ENCODE data around the gene LUC7L.
"Not testable (repeated sequence)": the region's sequence is repeated elsewhere in the genome, so short reads cannot be mapped to it uniquely, and the experiment has no call there.

The LUC7L gene

GRCh38 chr16:181565-182021 lies 47.7 kb downstream of the LUC7L start:
- H3K9me3 ChIP-seq (ENCODE audit: control insufficient read depth in 2 of 2, low read length in 2 of 2): no peaks in the 10 kb centered on the region

DNA sequence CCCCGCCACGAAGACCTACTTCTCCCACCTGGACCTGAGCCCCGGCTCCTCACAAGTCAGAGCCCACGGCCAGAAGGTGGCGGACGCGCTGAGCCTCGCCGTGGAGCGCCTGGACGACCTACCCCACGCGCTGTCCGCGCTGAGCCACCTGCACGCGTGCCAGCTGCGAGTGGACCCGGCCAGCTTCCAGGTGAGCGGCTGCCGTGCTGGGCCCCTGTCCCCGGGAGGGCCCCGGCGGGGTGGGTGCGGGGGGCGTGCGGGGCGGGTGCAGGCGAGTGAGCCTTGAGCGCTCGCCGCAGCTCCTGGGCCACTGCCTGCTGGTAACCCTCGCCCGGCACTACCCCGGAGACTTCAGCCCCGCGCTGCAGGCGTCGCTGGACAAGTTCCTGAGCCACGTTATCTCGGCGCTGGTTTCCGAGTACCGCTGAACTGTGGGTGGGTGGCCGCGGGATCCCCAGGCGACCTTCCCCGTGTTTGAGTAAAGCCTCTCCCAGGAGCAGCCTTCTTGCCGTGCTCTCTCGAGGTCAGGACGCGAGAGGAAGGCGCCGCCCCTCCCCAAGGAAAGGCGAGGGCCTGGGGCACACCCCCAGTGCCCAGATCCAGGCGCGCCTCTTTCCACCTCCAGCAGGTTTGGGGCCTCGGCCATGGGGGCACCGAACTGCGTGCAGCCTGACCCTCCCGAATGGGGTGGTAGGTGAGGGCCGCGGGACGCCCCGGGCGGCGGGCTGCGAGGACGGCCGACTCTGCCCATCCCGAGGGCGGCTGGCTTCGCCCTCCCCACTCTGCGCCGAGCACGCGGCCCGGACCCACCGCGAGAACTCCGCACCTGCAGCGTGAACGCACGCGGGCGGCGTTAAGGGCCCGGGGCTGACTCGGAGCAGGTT lies 48.3 kb downstream of the LUC7L start:
- Histone ChIP-seq H3K27me3 (ENCODE audit: control insufficient read depth in 2 of 2, insufficient read depth in 2 of 2, low read length in 2 of 2) (peaks cover 26 to 28% of the 10 kb centered on the region in 2 donors), H3K4me3 (ENCODE audit: low read length in 2 of 2) (peak overlapping the region; percentile 23 to 41), H3K4me1 (ENCODE audit: control insufficient read depth in 2 of 2, insufficient read depth in 2 of 2, low read length in 2 of 2) (peaks cover 7 to 10% of the 10 kb centered on the region in 2 donors), H3K9me3 (ENCODE audit: control insufficient read depth in 2 of 2, low read length in 2 of 2) (no peaks in the 10 kb centered on the region), H3K27ac (ENCODE audit: low read depth in 2 of 2, low read length in 2 of 2) (no peak overlapping the region), H3K9ac (ENCODE audit: low read depth in 1 of 2, low read length in 2 of 2) (peak overlapping the region in 1 of 2 donors; percentile 10), H3K36me3 (ENCODE audit: control insufficient read depth in 2 of 2, insufficient read depth in 2 of 2, low read length in 2 of 2) (peaks cover 0 to 5% of the 10 kb centered on the region in 2 donors)

More at GRCh38 chr16:181565-182021, 47.7 kb downstream of the LUC7L start:
- Histone ChIP-seq H3K9ac (ENCODE audit: low read depth in 1 of 2, low read length in 2 of 2) (no peak overlapping the region), H3K4me3 (ENCODE audit: low read length in 2 of 2) (no peak overlapping the region), H3K27me3 (ENCODE audit: control insufficient read depth in 2 of 2, insufficient read depth in 2 of 2, low read length in 2 of 2) (peaks cover 26 to 28% of the 10 kb centered on the region in 2 donors), H3K4me1 (ENCODE audit: control insufficient read depth in 2 of 2, insufficient read depth in 2 of 2, low read length in 2 of 2) (peaks cover 7 to 10% of the 10 kb centered on the region in 2 donors), H3K27ac (ENCODE audit: low read depth in 2 of 2, low read length in 2 of 2) (no peak overlapping the region), H3K36me3 (ENCODE audit: control insufficient read depth in 2 of 2, insufficient read depth in 2 of 2, low read length in 2 of 2) (peaks cover 0 to 5% of the 10 kb centered on the region in 2 donors)

DNA sequence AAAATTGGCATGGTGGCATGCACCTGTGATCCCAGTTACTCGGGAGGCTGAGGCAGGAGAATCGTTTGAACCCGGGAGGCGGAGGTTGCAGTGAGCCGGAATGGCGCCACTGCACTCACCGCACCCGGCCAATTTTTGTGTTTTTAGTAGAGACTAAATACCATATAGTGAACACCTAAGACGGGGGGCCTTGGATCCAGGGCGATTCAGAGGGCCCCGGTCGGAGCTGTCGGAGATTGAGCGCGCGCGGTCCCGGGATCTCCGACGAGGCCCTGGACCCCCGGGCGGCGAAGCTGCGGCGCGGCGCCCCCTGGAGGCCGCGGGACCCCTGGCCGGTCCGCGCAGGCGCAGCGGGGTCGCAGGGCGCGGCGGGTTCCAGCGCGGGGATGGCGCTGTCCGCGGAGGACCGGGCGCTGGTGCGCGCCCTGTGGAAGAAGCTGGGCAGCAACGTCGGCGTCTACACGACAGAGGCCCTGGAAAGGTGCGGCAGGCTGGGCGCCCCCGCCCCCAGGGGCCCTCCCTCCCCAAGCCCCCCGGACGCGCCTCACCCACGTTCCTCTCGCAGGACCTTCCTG lies 49.1 kb downstream of the LUC7L start, which contains the start of gene HBQ1:
Gene HBQ1 (plus strand): TSS at position 359 of the 575 bp plus-strand sequence. CDS start 28 bp downstream, at position 387.
- Histone ChIP-seq H3K4me1 (ENCODE audit: control insufficient read depth in 2 of 2, insufficient read depth in 2 of 2, low read length in 2 of 2) (peaks cover 7 to 10% of the 10 kb centered on the region in 2 donors), H3K9me3 (ENCODE audit: control insufficient read depth in 2 of 2, low read length in 2 of 2) (no peaks in the 10 kb centered on the region), H3K36me3 (ENCODE audit: control insufficient read depth in 2 of 2, insufficient read depth in 2 of 2, low read length in 2 of 2) (peaks cover 0 to 2% of the 10 kb centered on the region in 2 donors), H3K9ac (ENCODE audit: low read depth in 1 of 2, low read length in 2 of 2) (peak within 1 kb of the TSS in 1 of 2 donors; percentile 10), H3K27ac (ENCODE audit: low read depth in 2 of 2, low read length in 2 of 2) (no peak within 1 kb of the TSS), H3K27me3 (ENCODE audit: control insufficient read depth in 2 of 2, insufficient read depth in 2 of 2, low read length in 2 of 2) (peaks cover 31 to 33% of the 10 kb centered on the region in 2 donors), H3K4me3 (ENCODE audit: low read length in 2 of 2) (peak within 1 kb of the TSS; percentile 23 to 41)

GRCh38 chr16:179211-180092 lies 49.8 kb downstream of the LUC7L start:
- Histone ChIP-seq H3K27me3 (ENCODE audit: control insufficient read depth in 2 of 2, insufficient read depth in 2 of 2, low read length in 2 of 2) (peaks cover 36 to 37% of the 10 kb centered on the region in 2 donors), H3K4me1 (ENCODE audit: control insufficient read depth in 2 of 2, insufficient read depth in 2 of 2, low read length in 2 of 2) (peaks cover 7 to 10% of the 10 kb centered on the region in 2 donors), H3K27ac (ENCODE audit: low read depth in 2 of 2, low read length in 2 of 2) (no peak overlapping the region), H3K36me3 (ENCODE audit: control insufficient read depth in 2 of 2, insufficient read depth in 2 of 2, low read length in 2 of 2) (no peaks in the 10 kb centered on the region), H3K9me3 (ENCODE audit: control insufficient read depth in 2 of 2, low read length in 2 of 2) (no peaks in the 10 kb centered on the region), H3K4me3 (ENCODE audit: low read length in 2 of 2) (no peak overlapping the region), H3K9ac (ENCODE audit: low read depth in 1 of 2, low read length in 2 of 2) (no peak overlapping the region)

GRCh38 chr16:178668-179015 lies 50.6 kb downstream of the LUC7L start:
- H3K4me3 ChIP-seq (ENCODE audit: low read length in 2 of 2): no peak overlapping the region
- H3K4me1 ChIP-seq (ENCODE audit: control insufficient read depth in 2 of 2, insufficient read depth in 2 of 2, low read length in 2 of 2): peaks cover 7% of the 10 kb centered on the region in 2 donors
- H3K27me3 ChIP-seq (ENCODE audit: control insufficient read depth in 2 of 2, insufficient read depth in 2 of 2, low read length in 2 of 2): peaks cover 37% of the 10 kb centered on the region in 2 donors
- H3K9ac ChIP-seq (ENCODE audit: low read depth in 1 of 2, low read length in 2 of 2): no peak overlapping the region
- H3K27ac ChIP-seq (ENCODE audit: low read depth in 2 of 2, low read length in 2 of 2): no peak overlapping the region
- H3K9me3 ChIP-seq (ENCODE audit: control insufficient read depth in 2 of 2, low read length in 2 of 2): no peaks in the 10 kb centered on the region
- no peaks in the 10 kb centered on the region for H3K36me3 ChIP-seq (ENCODE audit: control insufficient read depth in 2 of 2, insufficient read depth in 2 of 2, low read length in 2 of 2)

- no peaks in the 10 kb centered on the region for H3K9me3 ChIP-seq (ENCODE audit: control insufficient read depth in 2 of 2, low read length in 2 of 2)
- H3K36me3 ChIP-seq (ENCODE audit: control insufficient read depth in 2 of 2, insufficient read depth in 2 of 2, low read length in 2 of 2): no peaks in the 10 kb centered on the region
- peaks cover 7% of the 10 kb centered on the region in 2 donors for H3K4me1 ChIP-seq (ENCODE audit: control insufficient read depth in 2 of 2, insufficient read depth in 2 of 2, low read length in 2 of 2)
- H3K27ac ChIP-seq (ENCODE audit: low read depth in 2 of 2, low read length in 2 of 2): no peak overlapping the region
- H3K27me3 ChIP-seq (ENCODE audit: control insufficient read depth in 2 of 2, insufficient read depth in 2 of 2, low read length in 2 of 2): peaks cover 37% of the 10 kb centered on the region in 2 donors
- no peak overlapping the region for H3K4me3 ChIP-seq (ENCODE audit: low read length in 2 of 2)
- no peak overlapping the region for H3K9ac ChIP-seq (ENCODE audit: low read depth in 1 of 2, low read length in 2 of 2)
These were observed 51.1 kb downstream of the LUC7L start for GRCh38 chr16:177981-178667.

- H3K36me3 ChIP-seq (ENCODE audit: control insufficient read depth in 2 of 2, insufficient read depth in 2 of 2, low read length in 2 of 2): no peaks in the 10 kb centered on the region
- H3K27ac ChIP-seq (ENCODE audit: low read depth in 2 of 2, low read length in 2 of 2): no peak overlapping the region
- peaks cover 37% of the 10 kb centered on the region in 2 donors for H3K27me3 ChIP-seq (ENCODE audit: control insufficient read depth in 2 of 2, insufficient read depth in 2 of 2, low read length in 2 of 2)
- H3K4me3 ChIP-seq (ENCODE audit: low read length in 2 of 2): no peak overlapping the region
- no peaks in the 10 kb centered on the region for H3K9me3 ChIP-seq (ENCODE audit: control insufficient read depth in 2 of 2, low read length in 2 of 2)
- peaks cover 7% of the 10 kb centered on the region in 2 donors for H3K4me1 ChIP-seq (ENCODE audit: control insufficient read depth in 2 of 2, insufficient read depth in 2 of 2, low read length in 2 of 2)
- no peak overlapping the region for H3K9ac ChIP-seq (ENCODE audit: low read depth in 1 of 2, low read length in 2 of 2)
These were observed 51.8 kb downstream of the LUC7L start for GRCh38 chr16:177394-177822.

DNA sequence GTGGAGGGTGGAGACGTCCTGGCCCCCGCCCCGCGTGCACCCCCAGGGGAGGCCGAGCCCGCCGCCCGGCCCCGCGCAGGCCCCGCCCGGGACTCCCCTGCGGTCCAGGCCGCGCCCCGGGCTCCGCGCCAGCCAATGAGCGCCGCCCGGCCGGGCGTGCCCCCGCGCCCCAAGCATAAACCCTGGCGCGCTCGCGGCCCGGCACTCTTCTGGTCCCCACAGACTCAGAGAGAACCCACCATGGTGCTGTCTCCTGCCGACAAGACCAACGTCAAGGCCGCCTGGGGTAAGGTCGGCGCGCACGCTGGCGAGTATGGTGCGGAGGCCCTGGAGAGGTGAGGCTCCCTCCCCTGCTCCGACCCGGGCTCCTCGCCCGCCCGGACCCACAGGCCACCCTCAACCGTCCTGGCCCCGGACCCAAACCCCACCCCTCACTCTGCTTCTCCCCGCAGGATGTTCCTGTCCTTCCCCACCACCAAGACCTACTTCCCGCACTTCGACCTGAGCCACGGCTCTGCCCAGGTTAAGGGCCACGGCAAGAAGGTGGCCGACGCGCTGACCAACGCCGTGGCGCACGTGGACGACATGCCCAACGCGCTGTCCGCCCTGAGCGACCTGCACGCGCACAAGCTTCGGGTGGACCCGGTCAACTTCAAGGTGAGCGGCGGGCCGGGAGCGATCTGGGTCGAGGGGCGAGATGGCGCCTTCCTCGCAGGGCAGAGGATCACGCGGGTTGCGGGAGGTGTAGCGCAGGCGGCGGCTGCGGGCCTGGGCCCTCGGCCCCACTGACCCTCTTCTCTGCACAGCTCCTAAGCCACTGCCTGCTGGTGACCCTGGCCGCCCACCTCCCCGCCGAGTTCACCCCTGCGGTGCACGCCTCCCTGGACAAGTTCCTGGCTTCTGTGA lies 52.5 kb downstream of the LUC7L start, which contains the start of gene HBA1:
Gene HBA1 (plus strand): TSS at position 204 of the 906 bp plus-strand sequence. CDS start 37 bp downstream, at position 241.
- H3K36me3 ChIP-seq (ENCODE audit: control insufficient read depth in 2 of 2, insufficient read depth in 2 of 2, low read length in 2 of 2); H3K4me1 ChIP-seq (ENCODE audit: control insufficient read depth in 2 of 2, insufficient read depth in 2 of 2, low read length in 2 of 2); H3K27ac ChIP-seq (ENCODE audit: low read depth in 2 of 2, low read length in 2 of 2); H3K9ac ChIP-seq (ENCODE audit: low read depth in 1 of 2, low read length in 2 of 2); H3K4me3 ChIP-seq (ENCODE audit: low read length in 2 of 2); H3K9me3 ChIP-seq (ENCODE audit: control insufficient read depth in 2 of 2, low read length in 2 of 2): not testable (repeated sequence)
- H3K27me3 ChIP-seq (ENCODE audit: control insufficient read depth in 2 of 2, insufficient read depth in 2 of 2, low read length in 2 of 2): peaks cover 37 to 38% of the 10 kb centered on the region in 2 donors
